GDM1 (cell line): ENCODE results near the gene PLAC9.

Experiments
- DNase-seq: peaks from one replicate; lab custom pipeline; 2025; lab: John Stamatoyannopoulos, UW

The PLAC9 gene

DNA sequence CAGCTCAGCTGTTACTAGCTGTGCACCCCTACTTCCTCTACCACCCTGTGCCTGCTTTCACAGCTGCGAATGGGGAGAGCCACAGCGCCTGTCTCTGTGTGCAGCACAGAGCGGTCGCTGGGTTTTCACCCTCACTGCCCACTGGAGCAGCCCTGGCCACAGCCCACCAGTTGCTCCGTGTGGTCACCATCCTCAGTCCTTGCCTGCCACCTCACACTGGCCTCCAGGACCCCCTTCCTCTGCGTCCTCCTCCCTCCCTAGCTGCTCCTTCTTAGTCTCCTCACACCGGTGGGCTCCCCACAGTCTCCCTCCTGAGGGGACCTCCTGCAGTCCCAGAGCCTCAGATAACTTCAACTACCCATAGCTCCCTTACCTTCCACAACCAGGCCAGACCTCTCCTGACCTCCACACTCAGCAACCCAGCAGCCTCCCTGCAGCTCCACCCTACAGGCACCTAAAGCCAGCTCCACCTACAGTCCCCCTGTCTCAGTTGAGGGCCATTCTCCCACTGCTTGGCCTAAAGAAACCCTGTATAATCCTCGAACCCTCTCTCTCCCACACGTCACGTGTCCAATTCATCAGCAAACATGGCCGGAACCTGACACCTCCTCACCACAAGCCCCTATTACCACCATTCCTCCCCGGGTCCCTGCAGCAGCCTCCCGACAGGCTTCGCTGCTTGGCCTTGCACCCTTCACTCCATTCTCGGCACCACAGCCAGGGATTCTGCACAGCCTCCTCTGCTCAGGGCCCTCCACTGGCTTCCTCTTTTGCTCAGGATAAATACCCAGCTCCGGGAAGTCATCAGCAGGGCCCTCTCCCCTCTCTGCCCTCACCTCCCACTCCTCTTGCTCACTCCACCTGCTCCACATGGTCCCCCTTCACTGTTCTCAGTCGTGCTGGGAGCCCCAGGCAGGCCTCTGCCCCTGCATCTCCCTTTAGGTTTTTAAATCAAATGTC lies 28.1 kb downstream of the PLAC9 start:
- DNase-seq = no peak

DNA sequence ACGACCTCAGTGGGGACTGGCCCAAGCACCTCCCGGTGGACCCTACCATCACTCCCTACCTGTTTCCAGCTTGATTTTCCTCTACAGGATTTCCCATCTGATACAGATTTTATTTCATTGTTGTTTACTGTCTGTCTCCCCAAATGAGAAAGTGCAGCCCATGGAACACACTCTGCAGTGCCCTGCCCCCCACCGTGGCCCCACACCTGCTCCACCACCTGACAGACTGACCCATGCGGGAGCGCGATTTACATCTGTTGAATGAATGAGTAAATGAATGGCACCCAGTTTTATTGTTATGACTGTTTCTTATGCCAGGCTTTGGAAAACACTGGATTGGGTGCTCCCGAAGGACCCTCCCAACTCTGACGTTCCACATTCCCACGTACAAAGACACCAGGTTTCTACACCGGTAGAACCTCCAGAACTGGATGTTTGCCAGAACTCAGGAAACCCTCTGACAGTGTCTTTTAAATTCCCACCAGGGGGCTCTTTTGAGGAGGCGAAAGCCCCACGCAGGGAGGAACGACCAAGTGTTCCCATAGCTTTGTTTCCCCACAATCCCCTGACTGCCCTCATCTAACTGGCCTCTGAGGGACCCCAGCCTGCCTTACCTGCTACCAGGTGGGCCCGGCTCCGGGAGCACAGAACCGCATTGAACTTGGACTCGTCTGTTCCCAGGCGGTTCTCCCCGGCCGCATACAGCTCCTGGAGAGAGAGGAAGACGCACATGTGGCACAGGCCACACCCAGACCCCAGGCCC lies 29.0 kb downstream of the PLAC9 start:
- no peak for DNase-seq

DNA sequence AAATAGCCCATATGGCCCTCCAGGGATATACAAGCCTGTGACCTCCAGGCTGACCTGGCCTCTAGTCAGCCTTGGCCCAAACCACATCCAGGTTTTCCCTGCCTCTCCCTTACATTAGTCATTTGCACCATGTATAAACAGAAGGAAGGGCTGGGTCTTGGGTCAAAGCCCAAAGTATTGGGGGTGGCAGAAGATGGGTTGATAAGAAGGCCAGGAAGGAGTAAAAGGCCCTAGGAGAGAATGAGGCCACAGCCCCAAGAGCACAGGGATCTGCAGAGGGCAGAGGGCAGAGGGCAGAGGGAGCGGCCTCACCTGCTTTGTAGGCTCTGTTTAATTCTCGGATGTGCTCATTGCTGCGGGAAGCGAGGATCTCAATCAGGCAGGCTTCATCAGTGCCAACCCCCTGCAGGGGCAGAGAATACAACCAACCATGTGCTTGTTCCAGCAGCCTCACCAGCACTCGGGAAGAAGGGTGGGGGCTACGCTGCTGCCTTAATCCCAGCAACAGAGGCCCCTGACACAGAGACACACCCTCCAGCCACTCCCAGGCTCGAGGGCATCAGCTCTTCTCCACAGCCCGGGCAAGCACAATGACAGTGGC lies 31.3 kb downstream of the PLAC9 start:
- DNase-seq = no peak

DNA sequence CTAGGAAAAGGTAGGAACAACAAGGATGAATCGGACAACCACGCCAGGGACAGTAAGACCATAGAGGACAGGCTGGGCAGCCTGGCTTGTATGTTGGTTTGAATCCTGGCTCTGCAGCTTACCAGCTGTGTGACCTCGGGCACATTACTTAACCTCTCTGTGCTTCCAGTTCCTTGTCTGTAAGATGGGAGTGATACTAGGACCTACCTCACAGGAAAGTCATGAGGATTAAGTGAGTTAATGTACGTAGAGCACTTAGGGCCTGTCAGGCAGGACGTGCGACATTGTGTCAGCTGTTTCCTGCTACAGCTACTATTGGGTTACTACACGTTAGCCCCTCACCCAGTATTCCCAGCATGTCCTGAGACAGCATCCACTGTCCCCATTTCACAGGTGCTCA lies 32.1 kb downstream of the PLAC9 start:
- no peak for DNase-seq

GRCh38 chr10:80165173-80165572 lies 32.6 kb downstream of the PLAC9 start:
- no peak for DNase-seq

GRCh38 chr10:80166581-80167470 lies 34.3 kb downstream of the PLAC9 start:
- no peak for DNase-seq

DNA sequence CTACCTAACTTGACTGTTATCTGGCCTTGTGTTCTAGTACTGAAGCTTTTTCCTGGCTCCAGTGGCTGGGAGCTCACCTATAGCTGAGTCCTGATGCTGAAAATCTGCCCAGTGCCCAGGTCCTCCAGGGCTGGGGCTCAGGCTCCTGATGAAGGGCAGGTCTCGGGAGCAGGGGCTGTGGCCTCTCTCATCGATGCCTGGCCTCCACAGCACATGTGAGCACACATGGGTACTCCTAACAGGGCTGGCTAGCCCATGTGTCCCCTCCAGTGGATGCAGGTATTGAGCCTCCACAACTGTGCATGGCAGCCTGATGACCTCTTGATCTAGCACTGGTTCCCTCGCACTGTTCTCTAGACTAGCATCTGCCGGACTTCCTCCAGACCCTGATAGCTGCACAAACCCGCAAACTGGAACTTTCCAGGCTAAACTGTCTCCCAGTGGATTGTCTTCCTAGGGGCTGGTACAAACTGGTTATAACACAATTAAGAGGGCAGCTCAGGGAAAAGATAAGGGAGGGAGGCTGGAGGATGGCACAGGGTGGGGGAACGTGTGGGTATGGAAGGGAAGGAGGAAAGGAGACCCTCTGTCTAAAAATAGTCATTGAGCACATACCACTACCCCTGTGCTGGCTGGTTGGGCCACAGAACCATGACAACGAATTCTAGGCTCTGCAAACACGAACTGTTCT lies 35.1 kb downstream of the PLAC9 start:
- no peak for DNase-seq

DNA sequence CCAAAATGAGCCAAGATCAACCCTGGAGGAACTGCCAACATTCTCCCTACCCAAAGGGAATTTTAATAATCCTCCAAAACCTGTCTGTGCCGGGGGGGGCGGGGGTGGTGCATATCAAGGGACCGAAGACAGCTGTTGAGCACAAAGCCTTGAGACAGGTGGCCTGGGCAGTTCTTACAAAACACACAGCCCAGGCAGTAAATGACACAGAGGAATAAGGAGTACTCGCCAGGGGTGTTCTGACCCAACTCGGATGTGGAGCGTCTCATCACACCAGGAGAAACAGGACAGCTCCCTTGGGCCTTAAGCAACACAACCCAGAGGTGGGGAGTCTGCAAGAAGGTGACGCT lies 35.6 kb downstream of the PLAC9 start:
- DNase-seq = no peak

DNA sequence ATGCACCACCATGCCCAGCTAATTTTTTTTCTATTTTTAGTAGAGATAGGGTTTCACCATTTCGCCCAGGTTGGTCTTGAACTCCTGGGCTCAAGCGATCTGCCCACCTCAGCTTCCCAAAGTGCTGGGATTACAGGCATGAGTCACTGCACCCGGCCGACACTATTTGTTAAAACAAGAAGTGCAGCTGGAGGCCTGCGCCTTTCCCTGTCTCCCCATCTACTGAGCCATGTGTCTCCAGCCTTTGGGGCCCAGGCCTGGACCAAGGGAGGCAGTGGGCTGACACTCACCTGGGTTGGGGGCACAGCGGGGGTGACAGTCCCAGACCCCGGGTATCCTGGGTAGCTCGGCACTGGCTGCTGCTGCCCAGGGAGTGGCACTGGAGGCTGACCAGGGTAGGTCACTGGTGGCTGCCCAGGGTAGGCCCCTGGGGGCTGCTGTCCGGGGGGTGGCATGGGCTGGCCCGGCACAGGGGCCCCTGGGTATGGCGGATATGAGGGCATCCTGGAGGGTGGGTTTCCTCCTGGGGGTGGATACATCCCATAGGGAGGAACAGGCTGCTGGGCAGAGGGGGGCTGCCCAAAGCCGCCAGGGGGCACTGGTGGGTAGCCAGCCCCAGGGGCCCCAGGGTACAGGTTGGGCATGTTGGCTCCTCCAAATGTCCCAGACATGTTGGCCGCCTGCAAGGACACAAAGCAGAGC lies 36.3 kb downstream of the PLAC9 start:
- DNase-seq = no peak

DNA sequence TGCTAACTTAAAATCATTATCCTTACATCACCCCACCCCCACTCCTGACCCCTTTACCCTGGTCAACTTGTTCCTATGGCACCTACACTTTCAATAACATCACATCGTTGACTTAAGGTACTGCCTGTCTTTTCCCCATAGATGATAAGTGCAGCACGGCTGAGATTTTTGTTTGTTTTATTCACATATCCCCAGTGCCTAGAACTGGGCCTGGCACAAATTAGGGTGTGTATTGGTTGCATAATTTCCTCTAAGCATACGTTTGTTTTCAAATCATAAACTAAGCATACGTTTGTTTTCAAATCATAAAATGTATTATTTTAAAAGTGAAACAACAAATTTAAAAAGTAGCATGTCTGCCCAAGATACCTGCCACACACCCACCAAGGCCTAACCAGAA lies 37.5 kb downstream of the PLAC9 start:
- DNase-seq = no peak

DNA sequence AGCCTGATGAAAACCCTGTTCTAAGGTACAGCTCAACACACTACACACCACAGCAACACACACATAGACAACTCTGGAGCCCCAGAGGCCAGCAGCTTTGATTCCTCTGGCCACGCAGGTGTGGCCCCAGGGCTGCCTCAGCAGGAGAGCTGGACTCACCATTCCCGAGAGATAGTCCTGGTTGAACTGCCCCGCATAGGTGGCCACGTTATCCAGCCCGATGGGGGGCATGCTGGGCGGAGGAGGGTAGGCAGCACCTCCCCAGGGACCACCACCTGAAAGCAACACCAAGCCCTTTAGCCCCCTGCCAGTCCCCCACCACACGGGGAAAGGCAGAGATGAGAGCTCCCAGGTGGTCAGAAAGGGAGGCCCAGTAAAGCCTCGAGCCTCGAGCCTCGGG lies 38.1 kb downstream of the PLAC9 start:
- no peak for DNase-seq

GRCh38 chr10:80171248-80171660 lies 38.7 kb downstream of the PLAC9 start:
- no peak for DNase-seq

DNA sequence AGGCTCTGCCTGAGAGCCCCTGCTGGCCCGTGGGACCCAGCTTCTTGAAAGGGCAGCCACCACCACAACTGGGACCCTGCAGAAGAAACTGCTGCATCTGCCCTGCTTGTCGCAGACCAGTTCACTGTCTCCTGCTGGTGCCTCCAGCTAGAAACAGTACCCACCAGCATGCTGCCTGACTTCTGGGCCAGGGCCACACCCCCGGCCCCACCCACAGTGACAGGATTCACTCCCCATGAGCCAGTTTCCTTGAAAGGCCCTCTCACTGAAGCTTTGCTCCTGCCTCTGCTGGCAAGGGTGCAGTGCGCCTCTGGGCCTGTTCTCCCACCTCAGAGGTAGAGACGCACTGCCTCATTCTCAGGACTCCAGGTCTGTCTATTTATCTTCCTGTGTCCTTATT lies 40.4 kb downstream of the PLAC9 start:
- DNase-seq = no peak

DNA sequence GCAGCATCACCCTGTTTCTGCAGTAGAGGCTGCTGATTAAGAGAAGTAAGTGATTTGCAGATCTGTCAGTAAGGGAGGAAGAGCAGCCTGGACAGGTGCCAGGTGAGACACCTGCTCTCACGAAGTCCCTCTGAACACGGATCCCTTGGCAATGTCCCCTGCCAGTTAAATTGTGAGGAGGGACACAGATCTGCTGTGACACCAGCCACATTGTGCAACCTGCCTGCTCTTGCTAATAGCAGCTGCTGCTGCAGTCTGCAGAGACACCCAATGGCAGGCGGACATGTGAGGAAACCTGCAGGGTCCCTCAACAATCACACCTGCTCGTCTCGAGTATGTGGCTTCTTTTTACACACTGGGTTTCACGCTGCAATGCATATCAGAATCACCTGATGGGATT lies 40.9 kb downstream of the PLAC9 start:
- DNase-seq = no peak

DNA sequence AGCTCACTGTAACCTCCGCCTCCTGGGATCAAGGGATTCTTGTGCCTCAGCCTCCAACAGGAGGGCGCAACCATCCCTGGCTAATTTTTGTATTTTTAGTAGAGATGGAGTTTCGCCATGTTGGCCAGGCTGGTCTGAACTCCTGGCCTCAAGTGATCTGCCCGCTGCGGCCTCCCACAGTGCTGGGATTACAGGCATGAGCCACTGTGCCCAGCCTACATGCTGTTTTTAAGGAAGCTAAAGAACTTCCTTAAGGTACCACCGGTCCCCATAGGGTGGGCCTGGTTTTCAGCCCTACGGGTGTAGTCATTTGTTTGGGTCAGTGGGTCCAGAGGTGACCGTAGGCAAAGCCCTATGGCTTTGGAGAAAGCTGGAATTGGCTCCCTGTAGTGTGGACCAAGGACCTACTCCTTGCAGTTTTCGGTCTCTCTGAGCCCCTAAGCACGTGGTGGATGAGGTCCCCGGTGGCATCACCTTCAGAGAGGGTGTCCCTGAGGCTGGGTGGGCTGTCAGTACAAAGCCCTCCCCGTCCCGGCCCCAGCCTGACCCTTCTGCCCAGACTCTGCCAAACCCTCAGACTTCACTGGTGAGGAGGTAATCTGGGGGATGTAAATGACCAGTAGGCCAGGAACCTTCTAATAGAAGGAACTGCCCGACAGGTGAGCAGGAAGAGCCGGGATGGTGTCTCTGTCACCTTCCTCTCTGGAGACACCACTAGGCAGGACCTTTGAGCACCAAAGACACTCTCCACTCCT lies 42.3 kb downstream of the PLAC9 start:
- no peak for DNase-seq

DNA sequence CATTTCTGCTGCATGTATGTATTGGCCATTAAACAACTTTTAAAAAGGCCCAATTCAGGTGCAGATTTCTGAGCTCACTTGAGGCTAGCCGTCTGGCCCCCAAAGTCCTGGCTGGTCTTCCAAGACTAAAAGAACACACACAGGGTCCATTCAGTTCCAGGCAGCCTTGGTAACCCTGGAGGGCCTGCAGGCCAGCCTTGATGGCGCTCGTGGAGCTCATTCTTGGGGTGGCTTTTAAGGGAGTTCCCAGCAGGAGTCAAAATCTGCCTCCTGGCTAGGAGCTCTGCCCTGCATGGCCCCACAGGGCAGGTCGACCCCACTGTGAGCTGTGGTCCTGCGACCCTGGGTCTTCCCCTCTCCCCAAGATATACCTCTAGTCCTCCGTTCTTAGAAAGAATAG lies 44.0 kb downstream of the PLAC9 start:
- no peak for DNase-seq

GRCh38 chr10:80177781-80178636 lies 45.5 kb downstream of the PLAC9 start:
- DNase-seq = no peak

DNA sequence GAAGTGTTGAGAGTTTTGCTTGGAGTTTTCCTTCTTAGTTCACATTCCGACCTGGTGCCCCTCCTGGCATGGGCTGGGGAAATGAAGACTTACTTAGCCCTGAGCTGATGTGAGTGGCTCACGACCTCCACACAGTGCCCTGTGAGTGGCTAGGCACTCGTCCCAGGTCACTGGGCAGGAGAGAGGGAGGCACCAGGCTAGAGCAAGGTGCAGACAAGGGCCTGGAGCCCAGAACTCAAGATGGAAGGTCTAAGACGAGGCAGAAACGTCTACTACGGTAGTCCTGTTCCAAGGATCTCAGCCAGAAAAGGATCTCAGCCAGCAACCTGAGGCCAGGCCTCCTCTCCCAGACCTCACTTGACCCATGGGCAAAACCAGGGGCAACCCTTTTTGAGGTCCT lies 50.5 kb downstream of the PLAC9 start:
- DNase-seq = no peak

GRCh38 chr10:80183436-80183835 lies 50.9 kb downstream of the PLAC9 start:
- DNase-seq = no peak
